Esophagus (tissue), 2 donors: ENCODE measurements around the gene FASN. TPM values are rescaled to one million over a fixed set of nuclear protein-coding genes. Genes with fewer than 3 reads are reported as not detected.

Experiments
- H3K27ac ChIP-seq, 2 donors: one replicate each; pipeline ENCODE4 v1.5.1; 2013; ENCODE audit warnings: low read depth in 2 of 2, mild to moderate bottlenecking in 2 of 2, inconsistent platforms in 1 of 2, low read length in 1 of 2, moderate library complexity in 1 of 2
- H3K27me3 ChIP-seq, 2 donors: one replicate each; pipeline ENCODE4 v1.6.1; 2013; ENCODE audit warnings: low read length in 2 of 2, control low read depth in 1 of 2, mild to moderate bottlenecking in 1 of 2; ENCODE audit not compliant: insufficient read depth in 2 of 2, control insufficient read depth in 1 of 2
- H3K36me3 ChIP-seq, 2 donors: one replicate each; pipeline ENCODE4 v1.6.1; 2013; ENCODE audit warnings: low read length in 1 of 2; ENCODE audit not compliant: control insufficient read depth in 2 of 2, insufficient read depth in 2 of 2
- H3K4me1 ChIP-seq, 2 donors: one replicate each; pipeline ENCODE4 v1.6.1; 2013; ENCODE audit warnings: low read length in 1 of 2; ENCODE audit not compliant: control insufficient read depth in 2 of 2, insufficient read depth in 2 of 2
- H3K4me3 ChIP-seq, 2 donors: one replicate each; pipeline ENCODE4 v1.5.1; 2013; ENCODE audit warnings: low read length in 2 of 2, mild to moderate bottlenecking in 2 of 2, low read depth in 1 of 2, moderate library complexity in 1 of 2
- H3K9me3 ChIP-seq, 2 donors: one replicate each; pipeline ENCODE4 v1.6.1; 2013; ENCODE audit warnings: mild to moderate bottlenecking in 2 of 2, low read depth in 1 of 2, low read length in 1 of 2, moderate library complexity in 1 of 2; ENCODE audit not compliant: control insufficient read depth in 2 of 2, insufficient read depth in 1 of 2
- WGBS, 2 donors: extraction: QIAGEN DNeasy Blood & Tissue Kit; methylation state at CpG; one replicate each; pipeline ENCODE4 v1.1.7; 2013; 5-methylcytosine and 5-hydroxymethylcytosine counted together
- polyA plus RNA-seq, 2 donors: library from polyadenylated mRNA; stranded (reverse); fragments of 200-250 nt; gene quantifications; one replicate each; pipeline ENCODE4 v1.2.3, GENCODE V29; 2013
- donor health status: healthy with polysubstance abuse.
- donor health status: Bipolar disorder and iron deficiency.

Gene FASN
- polyA plus RNA-seq, 2 donors, result 92.2 to 95.9 TPM

DNA sequence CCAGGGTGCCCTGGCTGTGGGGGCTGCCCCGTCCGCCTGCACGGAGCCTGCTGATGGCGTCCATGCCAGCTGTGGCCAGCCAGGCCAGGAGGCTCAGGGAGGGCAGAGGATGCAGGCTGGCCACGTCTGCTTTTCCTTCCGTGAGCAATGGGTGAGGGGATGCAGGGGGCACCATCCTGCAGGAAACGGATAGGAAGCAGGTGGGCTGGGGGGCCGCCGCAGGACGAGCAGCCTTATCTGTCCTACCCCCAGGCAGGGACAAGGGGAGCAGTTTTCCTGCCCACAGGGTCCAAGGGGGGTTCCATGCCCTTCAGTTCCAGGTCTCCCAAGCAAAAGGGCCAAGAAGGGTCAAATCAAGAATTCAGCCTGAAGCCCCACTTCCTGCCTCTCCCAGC is 39.2 kb downstream of the FASN start:
- Histone ChIP-seq H3K4me1 (peaks cover 0 to 2% of the 10 kb centered on the region in 2 donors), H3K9me3 (no peaks in the 10 kb centered on the region), H3K27ac (no peak overlapping the region), H3K4me3 (no peak overlapping the region), H3K27me3 (no peaks in the 10 kb centered on the region), H3K36me3 (peaks cover 24 to 93% of the 10 kb centered on the region in 2 donors)
- 84 to 88% methylated on average over 10 of the region's 10 CpGs for WGBS, 2 donors

DNA sequence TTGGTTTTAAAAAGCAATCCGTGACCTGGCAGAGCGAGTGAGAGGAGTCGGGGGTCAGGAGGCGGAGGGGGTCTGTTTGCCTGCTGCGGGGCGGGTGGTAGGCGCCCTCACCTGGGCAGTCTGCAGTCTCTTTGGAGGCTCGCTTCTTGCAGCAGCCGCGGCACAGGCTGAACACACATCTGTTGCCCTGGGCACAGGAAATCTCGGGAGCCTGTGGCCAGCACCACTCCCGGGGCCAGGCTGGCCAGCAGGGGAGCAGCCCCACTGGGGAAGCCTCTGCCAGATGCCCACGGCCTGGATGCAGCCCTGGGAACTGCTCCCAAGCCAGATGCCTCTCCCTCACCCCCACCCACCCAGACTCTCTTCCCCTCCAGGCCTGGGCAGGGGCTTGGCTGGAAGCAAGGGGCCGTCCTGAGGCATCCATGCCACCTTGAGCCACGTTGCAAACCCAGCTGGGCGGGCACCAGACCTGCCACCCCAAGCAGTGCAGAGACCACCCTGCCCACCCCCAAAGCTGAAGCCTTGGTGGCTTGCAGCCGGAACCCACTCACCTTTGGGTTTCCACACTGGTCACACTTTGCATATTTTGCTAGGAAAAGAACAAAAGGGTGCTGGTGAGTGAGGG is 39.7 kb downstream of the FASN start:
- H3K4me1 ChIP-seq, result no peaks in the 10 kb centered on the region
- 67 to 70% methylated on average over 17 of the region's 17 CpGs for WGBS, 2 donors
- no peak overlapping the region for H3K27ac ChIP-seq

DNA sequence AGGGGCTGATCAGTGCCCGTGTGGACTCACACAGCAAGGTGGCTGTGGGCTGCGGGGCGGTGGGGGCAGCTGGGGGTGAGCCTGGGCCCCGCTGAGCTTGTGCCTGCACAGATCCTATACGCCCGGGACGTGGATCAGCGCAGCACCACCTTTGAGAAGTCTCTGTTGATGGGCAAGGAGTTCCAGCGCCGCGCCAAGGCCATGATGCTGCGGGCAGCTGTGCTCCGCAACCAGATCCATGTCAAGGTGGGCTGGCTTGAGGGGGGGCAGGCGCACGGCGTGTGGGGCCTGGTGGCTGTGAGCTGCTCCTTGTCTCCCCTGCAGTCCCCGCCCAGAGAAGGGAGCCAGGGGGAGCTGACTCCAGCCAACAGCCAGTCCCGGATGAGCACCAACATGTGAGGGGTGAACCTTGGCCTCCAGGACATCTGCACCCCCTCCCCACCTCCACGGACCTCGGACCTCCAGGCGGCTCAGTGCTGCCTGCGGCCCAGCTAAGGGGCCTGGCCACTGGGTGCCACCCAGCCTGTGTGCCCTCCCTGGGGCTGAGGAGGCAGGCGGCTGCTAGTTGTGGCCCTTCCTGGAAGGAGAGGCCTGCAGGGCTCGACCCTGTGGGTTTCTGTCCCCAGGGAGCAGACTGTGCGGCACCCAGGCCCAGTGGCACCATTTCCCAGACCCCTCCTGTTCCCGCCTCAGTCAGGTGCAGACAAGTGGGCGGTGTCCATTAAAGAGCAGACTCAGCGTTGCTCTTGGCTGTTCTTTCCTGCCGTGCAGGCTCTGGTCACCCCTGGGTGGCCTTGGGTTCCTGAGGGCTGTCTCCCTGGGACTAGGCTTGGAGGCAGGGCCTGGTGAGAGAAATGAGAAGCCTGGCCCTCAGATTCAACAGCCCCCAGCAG is 41.1 kb downstream of the FASN start:
- Histone ChIP-seq H3K36me3 (peaks cover 23 to 85% of the 10 kb centered on the region in 2 donors), H3K4me3 (no peak overlapping the region), H3K27ac (no peak overlapping the region), H3K4me1 (peaks cover 7 to 9% of the 10 kb centered on the region in 2 donors), H3K9me3 (no peaks in the 10 kb centered on the region), H3K27me3 (no peaks in the 10 kb centered on the region)
- WGBS, 2 donors, result 81% methylated on average over 29 of the region's 29 CpGs

More for the DNA sequence above, 39.7 kb downstream of the FASN start:
- H3K27me3 ChIP-seq, result no peaks in the 10 kb centered on the region
- H3K36me3 ChIP-seq, result peaks cover 26 to 95% of the 10 kb centered on the region in 2 donors
- no peak overlapping the region for H3K4me3 ChIP-seq
- H3K9me3 ChIP-seq, result no peaks in the 10 kb centered on the region

DNA sequence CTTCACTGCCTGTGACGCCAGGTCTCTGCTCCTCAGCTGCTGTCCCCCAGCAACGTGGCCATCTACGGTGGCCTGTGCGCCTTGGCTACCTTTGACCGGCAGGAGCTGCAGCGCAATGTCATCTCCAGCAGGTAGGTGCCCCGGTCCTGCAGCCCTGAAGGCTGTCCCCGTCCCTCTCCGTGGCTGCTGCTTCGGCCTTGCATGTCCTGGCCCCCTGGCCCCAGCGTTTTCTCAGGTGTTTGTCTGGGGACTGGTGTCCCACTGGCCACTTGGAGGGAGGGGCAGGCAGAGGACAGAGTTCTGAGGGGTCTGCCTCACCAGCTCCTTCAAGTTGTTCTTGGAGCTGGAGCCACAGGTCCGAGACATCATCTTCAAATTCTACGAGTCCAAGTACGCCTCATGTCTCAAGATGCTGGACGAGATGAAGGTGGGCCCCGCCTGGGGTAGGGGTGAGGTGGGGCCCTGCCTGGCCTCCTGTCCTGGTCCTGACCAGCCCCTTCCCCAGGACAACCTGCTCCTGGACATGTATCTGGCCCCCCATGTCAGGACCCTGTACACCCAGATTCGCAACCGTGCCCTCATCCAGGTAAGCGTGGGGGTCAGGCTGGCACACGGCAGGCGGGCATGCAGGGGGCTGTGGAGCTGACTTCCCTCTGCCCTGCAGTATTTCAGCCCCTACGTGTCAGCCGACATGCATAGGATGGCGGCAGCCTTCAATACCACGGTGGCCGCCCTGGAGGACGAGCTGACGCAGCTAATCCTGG is 41.9 kb downstream of the FASN start:
- no peaks in the 10 kb centered on the region for H3K27me3 ChIP-seq
- H3K36me3 ChIP-seq, result peaks cover 23 to 78% of the 10 kb centered on the region in 2 donors
- H3K4me3 ChIP-seq, result no peak overlapping the region
- H3K9me3 ChIP-seq, result no peaks in the 10 kb centered on the region
- peaks cover 7 to 9% of the 10 kb centered on the region in 2 donors for H3K4me1 ChIP-seq
- H3K27ac ChIP-seq, result no peak overlapping the region
- WGBS, 2 donors, result 87 to 88% methylated on average over 28 of the region's 28 CpGs

DNA sequence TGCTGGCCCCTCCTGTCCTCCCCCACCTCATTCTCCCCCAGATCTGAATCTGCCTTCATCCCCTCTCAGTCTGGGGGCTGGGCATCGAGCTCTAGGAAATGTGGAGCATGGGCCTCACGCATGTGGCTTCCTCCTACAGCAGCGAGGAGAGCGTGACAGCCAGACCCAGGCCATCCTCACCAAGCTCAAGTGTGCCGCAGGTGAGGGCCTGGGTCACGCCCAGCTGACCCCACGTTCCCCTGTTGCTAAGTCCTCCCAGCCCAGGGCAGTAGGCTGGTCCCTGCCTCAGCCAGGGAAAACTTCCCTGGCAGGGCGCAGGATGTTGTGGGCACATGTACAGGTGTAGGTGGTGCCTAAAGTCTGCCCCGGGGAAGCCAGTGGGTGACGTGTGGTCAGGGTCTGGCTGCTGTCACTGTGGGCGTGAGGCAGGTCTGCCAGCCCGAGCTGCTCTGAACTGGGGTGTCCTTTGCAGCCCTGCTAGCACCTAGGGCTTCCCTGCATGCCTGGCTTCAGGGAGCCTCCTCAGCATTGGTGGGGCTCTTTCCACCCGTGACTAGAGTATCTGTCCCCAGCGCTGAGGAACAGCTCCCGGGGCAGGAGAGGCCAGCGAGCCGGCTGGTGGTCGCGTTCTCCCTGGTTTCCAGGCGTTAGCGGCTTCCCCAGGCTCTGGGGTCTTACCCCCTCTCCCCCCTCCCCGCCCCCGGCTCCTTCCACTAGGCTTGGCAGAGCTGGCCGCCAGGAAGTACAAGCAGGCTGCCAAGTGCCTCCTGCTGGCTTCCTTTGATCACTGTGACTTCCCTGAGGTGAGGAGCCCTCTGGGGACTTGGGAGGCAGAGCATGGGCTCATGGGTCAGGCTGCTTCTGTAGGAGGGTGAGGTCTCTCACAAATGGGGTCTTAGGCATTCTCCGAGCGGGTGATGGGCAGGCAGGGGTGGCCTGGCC is 42.7 kb downstream of the FASN start:
- Histone ChIP-seq H3K36me3 (peaks cover 22 to 70% of the 10 kb centered on the region in 2 donors), H3K27ac (no peak overlapping the region)
- WGBS, 2 donors, result 81 to 84% methylated on average over 26 of the region's 26 CpGs

DNA sequence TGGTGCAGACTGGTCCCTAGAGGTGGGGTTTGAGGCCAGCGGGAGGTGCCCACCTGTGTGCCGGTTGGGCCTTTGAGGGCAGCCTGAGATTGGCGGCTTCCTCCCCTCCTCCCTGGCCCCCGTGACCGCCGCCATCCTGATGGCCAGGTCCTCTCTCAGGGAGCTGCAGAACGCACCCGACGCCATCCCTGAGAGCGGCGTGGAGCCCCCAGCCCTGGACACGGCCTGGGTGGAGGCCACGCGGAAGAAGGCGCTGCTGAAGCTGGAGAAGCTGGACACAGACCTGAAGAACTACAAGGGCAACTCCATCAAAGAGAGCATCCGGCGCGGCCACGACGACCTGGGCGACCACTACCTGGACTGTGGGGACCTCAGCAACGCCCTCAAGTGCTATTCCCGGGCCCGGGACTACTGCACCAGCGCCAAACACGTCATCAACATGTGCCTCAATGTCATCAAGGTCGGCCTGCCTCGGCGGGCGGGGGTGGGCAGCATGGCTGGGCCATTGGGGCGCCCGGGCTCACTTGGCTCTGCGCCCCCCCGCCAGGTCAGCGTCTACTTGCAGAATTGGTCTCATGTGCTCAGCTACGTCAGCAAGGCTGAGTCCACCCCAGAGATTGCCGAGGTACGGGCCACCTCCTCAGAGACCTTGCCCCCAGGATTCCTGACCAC is 43.5 kb downstream of the FASN start:
- Histone ChIP-seq H3K4me3 (no peak overlapping the region), H3K9me3 (no peaks in the 10 kb centered on the region), H3K36me3 (peaks cover 14 to 62% of the 10 kb centered on the region in 2 donors), H3K27ac (no peak overlapping the region), H3K27me3 (no peaks in the 10 kb centered on the region), H3K4me1 (peaks cover 10 to 20% of the 10 kb centered on the region in 2 donors)
- 88 to 90% methylated on average over 36 to 38 of the region's 38 CpGs for WGBS, 2 donors

More for the DNA sequence above, 42.7 kb downstream of the FASN start:
- H3K27me3 ChIP-seq, result no peaks in the 10 kb centered on the region
- peaks cover 10 to 16% of the 10 kb centered on the region in 2 donors for H3K4me1 ChIP-seq
- no peaks in the 10 kb centered on the region for H3K9me3 ChIP-seq
- no peak overlapping the region for H3K4me3 ChIP-seq

DNA sequence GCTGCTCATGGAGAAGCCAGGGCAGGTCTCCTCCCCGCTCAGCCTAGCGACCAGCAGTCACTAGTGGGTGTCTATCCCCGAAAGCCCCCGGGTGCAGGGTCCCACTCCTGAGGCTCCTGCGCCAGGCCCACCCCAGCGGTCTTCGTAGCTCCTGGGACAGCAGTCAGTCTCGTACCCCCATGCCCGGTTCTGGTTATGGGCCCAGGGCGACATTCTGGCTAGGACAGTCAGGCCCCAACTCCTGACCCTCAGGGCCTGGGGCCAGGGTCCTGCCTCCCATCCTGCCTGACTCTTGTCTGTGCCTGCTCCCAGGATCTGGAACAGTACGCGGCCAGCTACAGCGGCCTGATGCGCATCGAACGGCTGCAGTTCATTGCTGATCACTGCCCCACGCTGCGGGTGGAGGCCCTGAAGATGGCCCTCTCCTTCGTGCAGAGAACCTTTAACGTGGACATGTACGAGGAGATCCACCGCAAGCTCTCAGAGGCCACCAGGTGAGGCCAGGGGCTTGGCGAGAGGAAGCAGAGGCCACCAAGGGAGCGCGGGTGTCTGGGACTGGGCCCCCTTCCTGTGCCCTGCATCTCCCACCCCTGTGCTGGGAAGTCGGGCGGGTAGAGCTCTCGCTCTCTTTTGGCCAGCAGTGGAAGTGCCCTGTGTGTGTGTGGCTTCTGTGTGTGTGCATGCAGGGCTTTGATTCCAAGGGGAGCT is 44.3 kb downstream of the FASN start:
- Histone ChIP-seq H3K9me3 (no peaks in the 10 kb centered on the region), H3K36me3 (peaks cover 14 to 62% of the 10 kb centered on the region in 2 donors), H3K27me3 (no peaks in the 10 kb centered on the region), H3K4me1 (peaks cover 10 to 20% of the 10 kb centered on the region in 2 donors), H3K4me3 (no peak overlapping the region), H3K27ac (no peak overlapping the region)
- 92 to 94% methylated on average over 28 of the region's 28 CpGs for WGBS, 2 donors

DNA sequence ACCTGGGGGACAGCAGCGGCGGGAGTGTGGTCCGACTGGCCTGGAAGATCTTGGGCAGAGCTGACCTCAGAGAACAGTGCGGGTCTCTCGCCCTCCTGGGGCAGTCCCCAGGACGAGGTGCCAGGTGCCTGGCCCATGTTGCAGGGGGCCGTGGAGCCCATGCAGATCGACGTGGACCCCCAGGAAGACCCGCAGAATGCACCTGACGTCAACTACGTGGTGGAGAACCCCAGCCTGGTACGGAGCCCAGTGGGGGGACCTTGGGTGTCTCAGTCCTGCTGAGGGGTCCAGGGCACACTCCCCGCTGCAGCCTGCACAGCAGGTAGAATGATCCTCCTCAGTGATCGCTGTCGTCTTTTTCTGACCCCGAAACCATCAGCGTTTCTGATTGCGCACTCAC is 44.9 kb downstream of the FASN start:
- Histone ChIP-seq H3K36me3 (peaks cover 14 to 62% of the 10 kb centered on the region in 2 donors), H3K4me1 (peaks cover 10 to 20% of the 10 kb centered on the region in 2 donors), H3K27ac (no peak overlapping the region), H3K4me3 (no peak overlapping the region), H3K27me3 (no peaks in the 10 kb centered on the region), H3K9me3 (no peaks in the 10 kb centered on the region)
- WGBS, 2 donors, result 87 to 91% methylated on average over 19 of the region's 19 CpGs
